GM12892 (cell line): ENCODE data around the gene FBXL7.

Experiments used
- DNase-seq: peaks from one replicate; pipeline ENCODE4 v3.0.0; 2011; ENCODE audit not compliant: insufficient read length
- FAIRE-seq: peaks from 2 replicates; lab custom pipeline; 2011; peaks lifted over from hg19 to GRCh38; lab: Jason Lieb, UNC
- POLR2A ChIP-seq: IDR thresholded peaks from 2 replicates; pipeline ENCODE4 v1.6.1; 2011; ENCODE audit warnings: low read depth, low read length, control low read depth
- POLR2AphosphoS5 ChIP-seq: IDR thresholded peaks from 2 replicates; pipeline ENCODE4 v1.6.1; 2011; ENCODE audit warnings: low read depth, low read length, control low read depth
- TAF1 ChIP-seq: IDR thresholded peaks from 2 replicates; pipeline ENCODE4 v1.6.1; 2011; ENCODE audit warnings: low read depth, mild to moderate bottlenecking, control low read depth, low read length, borderline replicate concordance

Gene FBXL7

DNA sequence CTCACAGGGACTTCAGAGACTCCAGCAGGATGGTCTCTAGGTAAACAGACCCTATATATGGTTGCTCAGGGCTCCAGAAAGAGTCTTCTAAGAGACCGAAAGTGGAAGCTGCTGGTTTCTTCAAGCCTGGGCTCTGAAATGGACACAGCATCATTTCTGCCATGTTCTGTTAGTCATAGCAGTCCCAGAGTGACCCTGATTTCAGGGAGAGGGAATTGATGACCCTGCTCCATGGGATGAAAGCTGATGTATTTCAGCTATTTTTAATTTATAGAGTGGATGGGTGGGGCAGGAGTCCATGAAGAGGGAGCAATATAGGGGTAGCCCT, 135.3 kb downstream of the FBXL7 start:
- FAIRE-seq = no peak
- TF ChIP-seq POLR2AphosphoS5 (no peak), TAF1 (no peak), POLR2A (no peak)
- DNase-seq = no peak

DNA sequence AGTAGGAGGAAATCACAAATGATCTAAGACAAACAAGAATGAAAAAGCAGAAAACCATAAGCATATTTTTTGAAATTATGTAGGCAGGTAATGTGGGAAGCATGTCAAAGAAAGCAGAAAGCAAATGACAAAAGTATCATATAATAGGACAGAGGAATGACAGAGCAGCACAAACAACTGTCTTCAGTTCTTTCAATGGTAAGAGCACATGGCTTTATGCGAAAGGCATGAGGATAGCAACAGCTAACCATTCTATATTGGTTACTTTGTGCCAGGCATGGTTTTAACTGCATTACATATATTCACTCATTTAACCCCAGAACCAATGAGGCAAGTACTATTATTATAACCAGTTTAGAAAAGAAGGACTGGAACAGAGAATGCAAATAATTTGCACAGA, 137.4 kb downstream of the FBXL7 start:
- DNase-seq (no peak), FAIRE-seq (no peak)
- TF ChIP-seq POLR2A (no peak), POLR2AphosphoS5 (no peak), TAF1 (no peak)

DNA sequence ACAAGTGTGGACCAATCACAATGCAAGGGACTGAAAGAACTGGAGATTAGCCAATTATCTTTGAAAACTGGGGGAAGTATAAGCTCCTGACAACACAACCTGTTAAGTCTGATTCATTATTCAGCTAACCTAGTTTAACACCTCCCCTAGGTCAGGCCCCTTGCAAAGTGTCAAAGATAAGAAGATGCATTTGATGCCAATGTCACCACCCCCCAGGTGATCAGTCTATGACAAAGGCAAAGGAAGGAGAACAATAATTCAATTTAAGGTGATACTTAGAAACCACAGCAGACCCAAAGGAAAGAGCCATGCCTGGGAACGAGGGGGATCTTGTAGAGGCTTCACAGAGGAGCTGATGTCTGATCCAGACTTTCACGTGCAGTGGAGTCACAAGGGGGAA, 137.9 kb downstream of the FBXL7 start:
- FAIRE-seq (no peak), DNase-seq (no peak)
- TF ChIP-seq POLR2A = no peak
- no peak for TF ChIP-seq TAF1
- no peak for TF ChIP-seq POLR2AphosphoS5

DNA sequence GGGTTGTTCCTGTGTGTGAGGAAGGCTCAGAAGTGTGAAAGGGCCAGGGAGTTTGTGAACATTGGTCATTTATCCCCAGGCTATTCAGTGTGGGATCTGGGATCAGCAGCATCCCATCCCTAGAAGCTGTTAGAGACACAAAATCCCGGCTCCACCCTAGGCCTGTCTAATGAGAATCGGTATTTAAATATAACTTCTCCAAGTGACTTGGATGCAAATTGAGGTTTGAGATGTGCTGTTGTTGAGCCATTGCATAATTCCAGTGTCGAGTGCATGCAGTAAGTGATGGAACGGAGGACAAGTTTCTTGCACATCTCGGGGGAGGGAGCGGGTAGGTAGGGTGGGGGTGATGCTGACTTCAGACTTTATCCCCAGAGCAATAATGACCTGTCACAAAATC, 138.3 kb downstream of the FBXL7 start:
- FAIRE-seq (no peak), DNase-seq (no peak)
- TF ChIP-seq TAF1 (no peak), POLR2AphosphoS5 (no peak), POLR2A (no peak)

DNA sequence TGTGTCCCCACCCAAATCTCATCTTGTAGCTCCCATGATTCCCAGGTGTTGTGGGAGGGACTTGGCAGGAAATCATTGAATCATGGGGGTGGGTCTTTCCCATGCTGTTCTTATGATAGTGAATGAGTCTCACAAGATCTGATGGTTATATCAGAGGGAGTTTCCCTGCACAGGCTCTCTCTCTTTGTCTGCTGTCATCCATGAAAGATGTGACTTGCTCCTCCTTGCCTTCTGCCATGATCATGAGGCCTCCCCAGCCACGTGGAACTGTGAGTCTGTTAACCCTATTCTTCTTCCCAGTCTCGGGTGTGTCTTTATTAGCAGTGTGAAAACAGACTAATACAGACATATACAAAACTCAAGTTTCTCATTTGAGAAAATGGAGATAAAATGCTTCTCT, 139.3 kb downstream of the FBXL7 start:
- FAIRE-seq (no peak), DNase-seq (no peak)
- no peak for TF ChIP-seq TAF1
- TF ChIP-seq POLR2AphosphoS5 = no peak
- TF ChIP-seq POLR2A = no peak

DNA sequence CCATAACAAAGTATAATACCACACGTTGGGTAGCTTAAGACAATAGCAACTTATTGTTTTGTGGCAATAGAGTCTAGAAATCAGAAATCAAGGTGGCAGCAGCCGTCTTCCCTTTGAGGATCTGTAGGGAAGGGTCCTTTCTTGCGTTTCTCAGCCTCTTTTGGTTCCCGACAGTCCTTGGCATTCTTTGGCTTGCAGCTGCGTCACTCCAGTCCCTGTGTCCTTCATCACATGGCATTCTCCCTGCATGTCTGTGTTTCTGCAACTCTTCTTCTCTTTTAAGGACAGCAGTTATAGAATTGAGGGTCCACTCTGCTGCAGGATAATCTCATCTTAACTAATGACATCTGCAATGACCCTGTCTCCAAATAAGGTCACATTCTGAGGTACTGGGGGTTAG, 140.1 kb downstream of the FBXL7 start:
- no peak for TF ChIP-seq POLR2AphosphoS5
- no peak for TF ChIP-seq TAF1
- TF ChIP-seq POLR2A = no peak
- no peak for FAIRE-seq
- no peak for DNase-seq

DNA sequence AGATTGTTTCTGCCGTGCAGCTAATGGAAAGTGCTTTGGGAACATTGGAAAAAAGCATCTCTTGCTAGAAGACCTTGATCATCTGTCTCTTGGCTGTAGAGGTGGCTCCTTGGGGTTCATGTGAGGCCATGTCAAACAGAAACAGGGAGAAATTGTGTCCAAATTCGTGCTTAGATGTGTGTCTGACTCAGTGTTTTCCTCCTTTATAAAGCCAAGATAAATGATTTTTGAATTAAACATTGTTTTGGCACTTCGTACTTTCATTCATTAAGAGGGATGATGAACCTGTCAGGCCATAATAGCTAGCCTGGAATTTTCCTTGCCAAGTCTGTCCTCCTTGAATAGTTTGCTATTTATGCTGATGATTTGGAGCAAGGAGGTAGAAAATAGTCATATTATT, 143.8 kb downstream of the FBXL7 start:
- TF ChIP-seq POLR2AphosphoS5 = no peak
- no peak for TF ChIP-seq TAF1
- TF ChIP-seq POLR2A = no peak
- no peak for FAIRE-seq
- no peak for DNase-seq

DNA sequence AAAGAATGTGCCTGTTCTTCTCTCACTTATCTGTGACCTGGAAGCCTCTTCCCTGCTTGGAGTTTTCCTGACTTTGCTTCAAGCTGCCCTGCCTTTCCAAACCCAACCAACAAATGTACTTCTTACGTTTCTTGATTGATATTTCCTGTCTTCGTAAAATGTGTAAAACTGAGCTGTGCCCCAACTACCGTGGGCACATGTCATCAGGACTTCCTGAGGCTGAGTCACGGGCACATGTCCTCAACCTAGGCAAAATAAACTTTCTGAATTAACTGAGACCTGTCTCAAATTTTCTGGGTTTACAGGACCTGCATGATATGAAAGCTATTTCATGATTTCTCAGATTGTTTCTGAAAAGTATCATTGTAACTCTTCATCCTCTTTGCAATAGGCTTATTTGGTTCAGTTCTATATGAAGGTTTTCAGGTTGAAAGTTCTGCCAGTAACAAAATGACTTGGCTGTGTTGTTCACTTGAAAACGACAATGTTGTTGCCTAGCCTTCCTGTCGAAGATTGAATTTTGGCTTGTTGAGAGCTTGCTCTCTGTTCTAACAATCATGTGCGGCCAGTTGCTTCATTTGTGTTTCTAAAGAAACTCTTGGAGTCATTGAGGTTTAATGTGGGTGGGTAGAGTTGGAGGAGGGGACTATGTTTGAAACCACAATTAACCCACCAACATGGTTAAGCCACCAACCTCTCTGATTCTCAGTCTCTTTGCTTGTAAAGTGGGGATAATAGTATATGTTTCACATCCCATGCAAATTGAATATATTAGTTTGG, 145.6 kb downstream of the FBXL7 start:
- FAIRE-seq = no peak
- no peak for DNase-seq
- no peak for TF ChIP-seq POLR2AphosphoS5
- no peak for TF ChIP-seq TAF1
- TF ChIP-seq POLR2A = no peak

DNA sequence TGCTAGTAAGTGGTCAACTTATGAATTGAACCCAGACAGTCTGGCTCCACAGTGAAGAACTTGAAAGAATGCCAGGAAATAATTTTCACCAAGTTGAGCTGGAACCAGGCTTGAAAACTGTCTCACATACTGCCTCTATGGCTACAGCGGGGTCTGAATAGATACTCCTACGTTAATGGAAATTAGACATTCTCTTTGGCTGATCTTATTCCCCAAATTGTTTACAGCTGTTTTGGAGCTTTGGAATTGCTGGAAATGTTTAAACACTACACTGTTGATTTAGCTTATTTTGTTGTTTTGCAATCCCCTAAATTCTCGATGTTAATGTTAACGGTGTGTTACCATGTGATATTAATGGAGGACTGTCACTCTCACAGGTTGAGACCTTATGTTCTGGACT, 146.4 kb downstream of the FBXL7 start:
- TF ChIP-seq POLR2A (no peak), TAF1 (no peak), POLR2AphosphoS5 (no peak)
- FAIRE-seq = no peak
- DNase-seq = no peak

DNA sequence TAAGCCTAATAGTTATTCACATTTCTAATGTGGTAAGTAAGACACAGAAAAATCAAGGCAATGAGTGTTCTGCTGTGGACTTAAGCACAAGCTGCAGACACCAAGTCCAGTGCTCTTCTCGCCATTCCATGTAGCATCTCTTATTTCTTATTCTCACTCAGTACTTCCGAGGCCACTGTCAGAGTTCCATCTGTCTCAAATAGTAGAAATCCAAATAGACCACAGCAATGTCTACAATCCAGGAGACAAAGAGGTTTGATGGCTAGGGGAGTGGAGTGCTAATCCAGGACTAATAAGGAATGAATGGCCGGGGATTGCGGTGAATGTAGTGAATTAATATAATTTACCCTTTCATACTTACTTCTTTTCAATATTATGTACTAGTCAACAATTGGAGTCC, 147.3 kb downstream of the FBXL7 start:
- DNase-seq = no peak
- FAIRE-seq = no peak
- TF ChIP-seq POLR2A (no peak), TAF1 (no peak), POLR2AphosphoS5 (no peak)

DNA sequence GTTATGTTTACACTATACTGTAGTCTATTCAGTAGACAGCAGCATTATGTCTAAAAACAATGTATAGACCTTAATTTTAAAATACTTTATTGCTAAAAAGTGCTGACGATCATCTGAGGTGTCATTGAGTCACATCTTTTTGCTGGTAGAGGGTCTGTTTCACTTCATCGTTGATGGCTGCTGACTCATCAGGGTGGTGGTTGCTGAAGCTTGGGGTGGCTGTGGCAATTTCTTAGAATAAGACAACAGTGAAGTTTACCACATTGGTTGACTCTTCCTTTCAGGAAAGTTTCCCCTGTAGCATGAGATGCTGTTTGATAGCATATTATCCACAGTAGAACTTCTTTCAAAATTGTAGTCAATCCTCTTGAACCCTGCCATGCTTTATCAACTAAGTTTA, 150.3 kb downstream of the FBXL7 start:
- FAIRE-seq (no peak), DNase-seq (no peak)
- TF ChIP-seq TAF1 = no peak
- no peak for TF ChIP-seq POLR2AphosphoS5
- TF ChIP-seq POLR2A = no peak

DNA sequence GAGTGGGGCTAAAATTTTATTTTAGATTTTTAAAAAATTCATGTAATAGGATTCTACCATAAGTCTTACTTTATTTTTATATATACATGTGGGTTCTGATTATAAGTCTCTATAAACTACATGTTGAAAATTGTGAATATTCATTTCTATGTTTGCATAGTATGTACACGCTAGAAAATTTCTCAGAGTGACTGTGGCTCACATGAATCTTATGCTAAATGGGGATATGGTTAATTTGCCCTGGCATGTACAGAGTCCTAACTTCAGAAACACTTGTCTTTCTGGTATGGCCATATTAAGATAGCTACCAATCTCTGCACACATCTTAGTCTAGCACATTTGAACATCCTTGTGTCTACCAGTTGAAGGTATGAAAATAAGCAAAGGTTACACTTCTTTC, 154.8 kb downstream of the FBXL7 start:
- DNase-seq (no peak), FAIRE-seq (no peak)
- TF ChIP-seq POLR2AphosphoS5 (no peak), TAF1 (no peak), POLR2A (no peak)
